NB4 (cell line): ENCODE measurements around the gene MGRN1.

Experiments used
- DNase-seq: peaks from one replicate; pipeline ENCODE4 v3.0.0; 2010; ENCODE audit warnings: low read depth
- H3K4me3 ChIP-seq: one replicate; pipeline ENCODE4 v1.5.1; 2011; ENCODE audit warnings: mild to moderate bottlenecking, low read depth, low read length, moderate library complexity
- MYC ChIP-seq: IDR thresholded peaks from 2 replicates; pipeline ENCODE4 v1.6.1; 2011; ENCODE audit warnings: low read depth, low read length
- POLR2A ChIP-seq: IDR thresholded peaks from 2 replicates; pipeline ENCODE4 v1.6.1; 2011; ENCODE audit warnings: mild to moderate bottlenecking; ENCODE audit not compliant: insufficient read length; ENCODE audit errors: extremely low read depth
- TF ChIP-seq, protein P1 (sequence below): IDR thresholded peaks from one replicate; pipeline ENCODE4 v1.5.1; 2012; ENCODE audit warnings: low read depth, low read length
- TF ChIP-seq, protein P2 (sequence below): IDR thresholded peaks from 2 replicates; pipeline ENCODE4 v1.6.1; 2011; ENCODE audit warnings: low read depth, low read length

The MGRN1 gene

DNA sequence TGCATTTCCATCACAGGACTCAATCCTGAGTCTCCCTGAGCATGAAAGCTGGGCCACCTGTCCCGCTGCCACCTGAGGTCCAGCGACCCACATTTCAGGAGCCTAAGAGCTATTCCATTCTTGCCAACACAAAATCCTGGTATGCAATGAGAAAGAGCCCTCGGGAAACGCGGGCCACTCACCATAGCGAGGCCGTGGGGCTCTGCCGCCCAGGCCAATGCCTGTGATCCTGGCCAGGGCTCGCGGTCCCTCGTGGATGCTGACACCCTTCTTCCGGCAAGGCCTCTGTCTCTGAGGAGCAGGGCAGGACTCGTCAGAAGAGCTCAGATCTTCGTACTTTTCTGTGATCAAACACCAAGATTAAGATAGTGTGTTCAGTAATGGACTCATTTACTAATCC is 80.3 kb downstream of the MGRN1 start:
- no peak for DNase-seq
- no peak overlapping the region for H3K4me3 ChIP-seq
- TF ChIP-seq, protein P1, sequence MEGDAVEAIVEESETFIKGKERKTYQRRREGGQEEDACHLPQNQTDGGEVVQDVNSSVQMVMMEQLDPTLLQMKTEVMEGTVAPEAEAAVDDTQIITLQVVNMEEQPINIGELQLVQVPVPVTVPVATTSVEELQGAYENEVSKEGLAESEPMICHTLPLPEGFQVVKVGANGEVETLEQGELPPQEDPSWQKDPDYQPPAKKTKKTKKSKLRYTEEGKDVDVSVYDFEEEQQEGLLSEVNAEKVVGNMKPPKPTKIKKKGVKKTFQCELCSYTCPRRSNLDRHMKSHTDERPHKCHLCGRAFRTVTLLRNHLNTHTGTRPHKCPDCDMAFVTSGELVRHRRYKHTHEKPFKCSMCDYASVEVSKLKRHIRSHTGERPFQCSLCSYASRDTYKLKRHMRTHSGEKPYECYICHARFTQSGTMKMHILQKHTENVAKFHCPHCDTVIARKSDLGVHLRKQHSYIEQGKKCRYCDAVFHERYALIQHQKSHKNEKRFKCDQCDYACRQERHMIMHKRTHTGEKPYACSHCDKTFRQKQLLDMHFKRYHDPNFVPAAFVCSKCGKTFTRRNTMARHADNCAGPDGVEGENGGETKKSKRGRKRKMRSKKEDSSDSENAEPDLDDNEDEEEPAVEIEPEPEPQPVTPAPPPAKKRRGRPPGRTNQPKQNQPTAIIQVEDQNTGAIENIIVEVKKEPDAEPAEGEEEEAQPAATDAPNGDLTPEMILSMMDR: no peak
- TF ChIP-seq, protein P2, sequence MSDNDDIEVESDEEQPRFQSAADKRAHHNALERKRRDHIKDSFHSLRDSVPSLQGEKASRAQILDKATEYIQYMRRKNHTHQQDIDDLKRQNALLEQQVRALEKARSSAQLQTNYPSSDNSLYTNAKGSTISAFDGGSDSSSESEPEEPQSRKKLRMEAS: no peak
- TF ChIP-seq POLR2A (no peak), MYC (no peak)

DNA sequence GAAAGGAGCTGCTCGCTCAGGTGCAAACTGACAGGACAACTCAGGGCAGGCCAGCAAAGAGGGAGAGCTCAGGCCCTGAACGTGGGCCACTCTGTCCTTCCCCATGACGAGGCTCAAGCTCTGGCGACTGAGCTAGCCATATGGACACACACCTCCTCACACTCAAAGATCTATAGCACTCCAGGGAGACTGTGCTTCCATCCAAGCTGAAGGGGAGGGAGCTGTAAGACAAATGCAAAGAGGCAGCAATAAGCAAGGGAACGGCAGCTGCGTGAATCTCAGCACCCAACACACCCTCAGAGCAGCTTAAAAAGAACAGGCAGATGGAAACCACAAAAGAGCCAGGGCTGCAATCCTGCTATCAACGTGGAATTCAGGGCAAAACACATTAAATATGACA is 82.2 kb downstream of the MGRN1 start:
- H3K4me3 ChIP-seq: no peak overlapping the region
- no peak for DNase-seq
- TF ChIP-seq, protein P1: no peak
- no peak for TF ChIP-seq MYC
- no peak for TF ChIP-seq POLR2A
- TF ChIP-seq, protein P2: no peak

DNA sequence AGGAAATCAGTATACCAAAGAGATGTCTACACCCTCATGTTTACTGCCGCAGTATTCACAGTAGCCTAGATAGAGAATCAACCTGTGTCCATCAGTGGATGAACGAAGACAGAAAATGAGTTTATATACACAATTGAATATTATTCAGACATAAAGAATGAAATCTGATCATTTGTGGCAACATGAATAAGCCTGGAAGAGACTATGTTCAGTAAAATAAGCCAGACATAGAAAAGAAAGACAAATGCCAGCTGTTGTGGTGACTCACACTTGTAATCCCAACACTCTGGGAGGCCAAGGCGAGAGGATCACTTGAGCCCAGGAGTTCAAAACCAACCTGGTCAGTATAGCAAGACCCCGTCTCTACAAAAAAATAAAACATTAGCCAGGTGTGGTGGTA is 84.9 kb downstream of the MGRN1 start:
- no peak for DNase-seq
- TF ChIP-seq, protein P1: no peak
- TF ChIP-seq, protein P2: no peak
- TF ChIP-seq MYC (no peak), POLR2A (no peak)
- H3K4me3 ChIP-seq: no peak overlapping the region

DNA sequence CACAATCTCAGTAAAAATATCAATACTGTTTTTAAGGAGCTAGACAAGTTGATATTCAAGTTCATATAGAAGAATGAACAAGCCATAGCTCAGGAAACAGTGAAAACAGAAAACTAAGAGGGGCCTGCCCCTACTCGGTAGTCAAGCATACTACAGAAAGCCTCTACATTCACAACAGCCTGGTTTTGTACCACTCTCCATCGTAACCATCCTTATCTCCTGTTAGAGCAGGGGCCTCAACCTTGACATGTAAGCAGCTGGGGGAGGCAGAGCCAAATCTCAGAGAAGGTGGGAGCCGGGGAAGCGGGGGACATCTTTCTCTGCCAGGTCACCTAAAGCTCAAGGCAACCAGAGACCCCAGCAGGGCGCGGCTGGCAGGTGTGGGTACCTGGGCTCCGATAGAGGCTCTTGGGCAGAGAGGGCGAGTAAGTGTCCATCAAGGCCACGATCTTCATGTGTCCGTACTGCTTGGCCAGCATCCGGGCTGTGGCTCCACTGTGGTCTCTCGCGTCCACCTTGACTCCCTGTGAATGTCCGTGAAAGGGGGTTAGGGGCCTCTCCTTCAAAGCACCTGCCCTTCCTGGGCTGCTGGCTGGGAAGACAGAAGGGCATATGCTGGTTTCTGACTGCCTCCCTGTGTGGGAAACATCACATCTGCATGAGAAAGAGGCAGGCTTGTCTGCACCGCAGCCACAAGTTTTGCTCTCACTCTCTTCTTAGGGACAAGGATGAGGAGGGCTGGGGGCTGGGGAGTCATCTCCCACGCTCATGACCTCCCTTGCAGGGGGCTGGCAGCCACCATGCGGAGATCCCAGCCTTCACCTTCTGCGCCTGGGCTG is 89.3 kb downstream of the MGRN1 start:
- DNase-seq: no peak
- H3K4me3 ChIP-seq: no peak overlapping the region
- no peak for TF ChIP-seq POLR2A
- TF ChIP-seq, protein P2: no peak
- no peak for TF ChIP-seq MYC
- TF ChIP-seq, protein P1: no peak

DNA sequence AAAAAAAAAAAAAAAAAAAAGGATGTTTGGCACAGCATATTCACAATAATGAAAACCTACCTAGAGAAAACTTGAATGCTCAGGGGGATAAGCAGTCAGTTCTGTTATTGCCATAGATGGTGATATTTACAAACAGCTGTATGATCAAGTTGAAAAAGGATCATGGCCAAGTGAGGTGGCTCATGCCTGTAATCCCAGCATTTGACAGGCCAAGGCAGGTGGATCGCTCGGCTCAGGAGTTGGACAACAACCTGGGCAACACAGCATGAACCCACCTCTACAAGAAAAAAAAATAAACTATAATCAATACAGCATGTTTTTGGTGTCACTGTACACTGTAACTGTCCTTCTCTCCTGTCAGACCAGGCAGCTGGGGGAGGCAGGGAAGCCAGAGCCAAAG is 90.4 kb downstream of the MGRN1 start:
- DNase-seq: no peak
- H3K4me3 ChIP-seq: no peak overlapping the region
- TF ChIP-seq, protein P2: no peak
- TF ChIP-seq POLR2A (no peak), MYC (no peak)
- TF ChIP-seq, protein P1: no peak
